Activated B cell treated with CpG ODN at 0.5 μM for 24 hours (primary cell): Measurements from ENCODE around the gene TPD52L2. TPM values are rescaled to one million over a fixed set of nuclear protein-coding genes. Genes with fewer than 3 reads are reported as not detected.

Experiments
- ATAC-seq: fragments of 200-7000 bp; cut with Tn5 transposase; one replicate; pipeline ENCODE4 v1.10.0; 2021; ENCODE audit warnings: low read depth, mild to moderate bottlenecking, moderate library complexity
- CTCF ChIA-PET: fragments of 350-600 bp; sonication (Branson Sonifier 250); formaldehyde crosslinking; loops from one replicate; lab custom pipeline; 2021; ENCODE audit warnings: antibody characterized with exemption; lab: Charles Lee
- POLR2A ChIA-PET: fragments of 350-600 bp; sonication (Branson Sonifier 250); formaldehyde crosslinking; loops from one replicate; lab custom pipeline; 2021; ENCODE audit warnings: antibody characterized with exemption; lab: Charles Lee
- DNase-seq: peaks from one replicate; pipeline ENCODE4 v3.0.0; 2022
- H3K27ac Mint-ChIP-seq: one replicate; pipeline ENCODE4 v1.8.0; 2020; ENCODE audit warnings: mixed read lengths
- H3K27me3 Mint-ChIP-seq: one replicate; pipeline ENCODE4 v1.8.0; 2021; ENCODE audit warnings: mixed read lengths
- H3K36me3 Mint-ChIP-seq: one replicate; pipeline ENCODE4 v1.8.0; 2021; ENCODE audit warnings: low read depth, mixed read lengths
- H3K4me1 Mint-ChIP-seq: one replicate; pipeline ENCODE4 v1.8.0; 2021; ENCODE audit warnings: mixed read lengths
- H3K4me3 Mint-ChIP-seq: one replicate; pipeline ENCODE4 v1.8.0; 2020; ENCODE audit warnings: mild to moderate bottlenecking, mixed read lengths
- H3K9me3 Mint-ChIP-seq: one replicate; pipeline ENCODE4 v1.8.0; 2020; ENCODE audit warnings: mixed read lengths
- CTCF ChIP-seq: fragments of 200-600 bp; IDR thresholded peaks from one replicate; pipeline ENCODE4 v1.8.0; 2022; ENCODE audit warnings: antibody characterized with exemption, mild to moderate bottlenecking
- intact Hi-C: fragments of 100-400 bp; cut with micrococcal nuclease; formaldehyde crosslinking; loops from one replicate; pipeline ENCODE4 v1.15.1; 2024
- total RNA-seq: library from RNA; stranded (reverse); gene quantifications from 2 replicates; pipeline ENCODE4 v1.2.3, GENCODE V29; 2022

Gene TPD52L2
- total RNA-seq, 1 donor from 2014 or later = 38.8 TPM

GRCh38 chr20:63895202-63895951 is 30.3 kb downstream of the TPD52L2 start:
- DNase-seq = no peak
- ATAC-seq = no peak

GRCh38 chr20:63895952-63896263 is 30.8 kb downstream of the TPD52L2 start:
- H3K27me3 Mint-ChIP-seq = no peaks in the 10 kb centered on the region
- POLR2A ChIA-PET = interaction anchor here (0.6 to 4.1 kb wide), 7 partner anchors 14 to 375 kb away, joined by 3 to 25 read pairs (median 4); partner anchors contain the start of genes PPDPF, TPD52L2 and UCKL1
- no peaks in the 10 kb centered on the region for H3K9me3 Mint-ChIP-seq
- no peak for ATAC-seq
- intact Hi-C loops = loop anchor here (1.0 to 5.0 kb wide), 6 partner anchors 60 to 359 kb away; partner anchors contain the start of genes PTK6, TCEA2 and UCKL1
- TF ChIP-seq CTCF = no peak
- peak overlapping the region; percentile 88 for H3K4me3 Mint-ChIP-seq
- DNase-seq = no peak
- peaks cover 19% of the 10 kb centered on the region for H3K36me3 Mint-ChIP-seq
- CTCF ChIA-PET = interaction anchor here (0.7 to 1.0 kb wide), 2 partner anchors 31 to 358 kb away, joined by 3 read pairs; partner anchors contain the start of gene TPD52L2
- H3K27ac Mint-ChIP-seq = peak overlapping the region; percentile 90
- H3K4me1 Mint-ChIP-seq = peaks cover 53% of the 10 kb centered on the region

More at GRCh38 chr20:63895202-63895951, 30.3 kb downstream of the TPD52L2 start:
- TF ChIP-seq CTCF = no peak
- Mint-ChIP-seq H3K36me3 (peaks cover 22% of the 10 kb centered on the region), H3K4me3 (peak overlapping the region; percentile 88), H3K4me1 (peaks cover 48% of the 10 kb centered on the region), H3K27me3 (no peaks in the 10 kb centered on the region), H3K27ac (peak overlapping the region; percentile 90), H3K9me3 (no peaks in the 10 kb centered on the region)
- ChIA-PET POLR2A (interaction anchor here (0.6 to 4.1 kb wide), 8 partner anchors 13 to 374 kb away, joined by 3 to 25 read pairs (median 4); partner anchors contain the start of genes PPDPF, TPD52L2 and UCKL1), CTCF (interaction anchor here (0.7 to 1.0 kb wide), 2 partner anchors 30 to 358 kb away, joined by 3 read pairs; partner anchors contain the start of gene TPD52L2)
- intact Hi-C loops = loop anchor here (1.0 to 5.0 kb wide), 5 partner anchors 61 to 358 kb away; partner anchors contain the start of genes PTK6, TCEA2 and UCKL1

GRCh38 chr20:63896264-63897105 is 31.4 kb downstream of the TPD52L2 start:
- Mint-ChIP-seq H3K27me3 (no peaks in the 10 kb centered on the region), H3K9me3 (no peaks in the 10 kb centered on the region), H3K4me3 (peak overlapping the region; percentile 88), H3K4me1 (peaks cover 59% of the 10 kb centered on the region), H3K27ac (peak overlapping the region; percentile 90), H3K36me3 (peaks cover 17% of the 10 kb centered on the region)
- intact Hi-C loops = loop anchor here (1.0 to 5.0 kb wide), 2 partner anchors 82 to 259 kb away; no protein-coding TSS in a partner anchor
- peak; percentile 38 for ATAC-seq
- TF ChIP-seq CTCF = no peak
- ChIA-PET CTCF (interaction anchor here (1.0 kb wide), 1 partner anchor 359 kb away, joined by 3 read pairs; no protein-coding TSS in a partner anchor), POLR2A (interaction anchor here (1.0 to 4.1 kb wide), 4 partner anchors 32 to 376 kb away, joined by 3 to 25 read pairs (median 7); partner anchors contain the start of genes PPDPF, TPD52L2 and UCKL1)
- DNase-seq = peak; percentile 41

- no peaks in the 10 kb centered on the region for H3K9me3 Mint-ChIP-seq
- peaks cover 21% of the 10 kb centered on the region for H3K36me3 Mint-ChIP-seq
- intact Hi-C loops = loop anchor here (5.0 kb wide), 1 partner anchor 261 kb away; no protein-coding TSS in a partner anchor
- no peak overlapping the region for H3K4me3 Mint-ChIP-seq
- ChIA-PET CTCF (interaction anchor here (0.8 kb wide), 1 partner anchor 14 kb away, joined by 3 read pairs; no protein-coding TSS in a partner anchor), POLR2A (no interaction called here)
- H3K27ac Mint-ChIP-seq = no peak overlapping the region
- TF ChIP-seq CTCF = no peak
- DNase-seq (no peak), ATAC-seq (no peak)
- no peaks in the 10 kb centered on the region for H3K27me3 Mint-ChIP-seq
- peaks cover 66% of the 10 kb centered on the region for H3K4me1 Mint-ChIP-seq
These were observed 33.0 kb downstream of the TPD52L2 start for GRCh38 chr20:63897978-63898561.
